GM21723 (cell line): ENCODE results near the gene GPBP1L1.
"Not testable (repeated sequence)": the region's sequence is repeated elsewhere in the genome, so short reads cannot be mapped to it uniquely, and the experiment has no call there.

Experiments
- ATAC-seq: cut with Tn5 transposase; IDR thresholded peaks from one replicate; pipeline ENCODE4 v1.9.1; 2021; ENCODE audit warnings: mild to moderate bottlenecking, moderate library complexity; ENCODE audit not compliant: unreplicated experiment

The GPBP1L1 gene

GRCh38 chr1:45684402-45684801 is 1.9 kb downstream of the GPBP1L1 start:
- ATAC-seq: no peak

GRCh38 chr1:45682942-45683341 is 3.4 kb downstream of the GPBP1L1 start:
- ATAC-seq: no peak

- ATAC-seq: no peak
Measured at GRCh38 chr1:45679123-45679522, 7.2 kb downstream of the GPBP1L1 start.

- no peak for ATAC-seq
Measured at GRCh38 chr1:45678489-45678888, 7.8 kb downstream of the GPBP1L1 start.

- no peak for ATAC-seq
Measured at GRCh38 chr1:45677751-45678245, 8.5 kb downstream of the GPBP1L1 start.

- ATAC-seq: not testable (repeated sequence)
Measured at GRCh38 chr1:45676553-45676952, 9.8 kb downstream of the GPBP1L1 start.

- no peak for ATAC-seq
Measured at GRCh38 chr1:45674478-45674877, 11.9 kb downstream of the GPBP1L1 start.

- no peak for ATAC-seq
Measured at GRCh38 chr1:45673956-45674355, 12.4 kb downstream of the GPBP1L1 start.

GRCh38 chr1:45669859-45670655 is 16.3 kb downstream of the GPBP1L1 start:
- no peak for ATAC-seq

- ATAC-seq: no peak
Measured at GRCh38 chr1:45669379-45669778, 17.0 kb downstream of the GPBP1L1 start.

- no peak for ATAC-seq
Measured at GRCh38 chr1:45668526-45668925, 17.8 kb downstream of the GPBP1L1 start.

- ATAC-seq: no peak
Measured at GRCh38 chr1:45667321-45668111, 18.8 kb downstream of the GPBP1L1 start.

- ATAC-seq: no peak
Measured at GRCh38 chr1:45666836-45667235, 19.5 kb downstream of the GPBP1L1 start.

- no peak for ATAC-seq
Measured at GRCh38 chr1:45660336-45660735, 26.0 kb downstream of the GPBP1L1 start.

GRCh38 chr1:45659222-45659621 is 27.1 kb downstream of the GPBP1L1 start:
- ATAC-seq: no peak

- no peak for ATAC-seq
Measured at GRCh38 chr1:45658171-45658570, 28.2 kb downstream of the GPBP1L1 start.

GRCh38 chr1:45656573-45657226 is 29.6 kb downstream of the GPBP1L1 start:
- ATAC-seq: no peak

GRCh38 chr1:45654540-45655280 is 31.6 kb downstream of the GPBP1L1 start:
- no peak for ATAC-seq

- ATAC-seq: no peak
Measured at GRCh38 chr1:45647248-45648021, 38.9 kb downstream of the GPBP1L1 start.

GRCh38 chr1:45644661-45645060 is 41.7 kb downstream of the GPBP1L1 start:
- no peak for ATAC-seq
